ENCODE data around the gene TRIP6.

Gene TRIP6

GRCh38 chr7:100873599-100874299 lies 6.6 kb downstream of the TRIP6 start:
- no peak for DNase-seq (ENCODE audit: low spot score)

DNA sequence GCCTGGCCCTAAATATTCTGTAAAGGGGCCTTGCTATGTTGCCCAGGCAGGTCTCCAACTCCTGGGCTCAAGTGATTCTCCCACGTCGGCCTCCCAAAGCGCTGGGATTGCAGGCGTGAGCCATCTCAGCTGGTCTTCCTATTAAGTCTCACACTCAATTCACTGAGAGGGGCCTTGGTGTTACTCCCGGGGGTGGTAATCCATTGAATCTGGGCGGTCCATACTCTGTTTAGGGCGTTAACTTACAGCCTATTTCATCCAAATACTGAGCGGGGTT lies 7.1 kb downstream of the TRIP6 start:
- DNase-seq (ENCODE audit: low spot score) = no peak

- DNase-seq (ENCODE audit: low spot score) = peak; percentile 99
Measured at GRCh38 chr7:100874577-100875355, 7.6 kb downstream of the TRIP6 start, which contains the start of gene SRRT. Gene SRRT (plus strand): TSS chr7:100875103. CDS start chr7:100875591, 488 bp downstream.

DNA sequence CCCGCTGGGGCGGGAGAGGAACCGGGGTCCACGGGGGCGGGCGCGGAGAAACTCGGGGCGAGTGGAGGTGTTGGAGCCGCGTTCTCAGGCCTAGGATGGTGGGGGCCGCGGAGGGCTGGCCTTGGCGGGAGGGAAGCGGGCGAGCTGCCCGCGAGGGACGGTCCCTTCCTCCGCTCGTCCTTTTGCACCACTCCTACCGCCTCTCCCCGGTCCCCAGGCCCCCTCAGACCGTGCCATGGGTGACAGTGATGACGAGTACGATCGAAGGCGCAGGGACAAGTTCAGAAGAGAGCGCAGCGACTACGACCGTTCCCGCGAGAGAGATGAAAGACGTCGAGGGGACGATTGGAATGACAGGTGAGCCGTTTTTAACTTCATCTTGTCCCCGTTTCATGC lies 8.2 kb downstream of the TRIP6 start:
- DNase-seq (ENCODE audit: low spot score) = no peak

DNA sequence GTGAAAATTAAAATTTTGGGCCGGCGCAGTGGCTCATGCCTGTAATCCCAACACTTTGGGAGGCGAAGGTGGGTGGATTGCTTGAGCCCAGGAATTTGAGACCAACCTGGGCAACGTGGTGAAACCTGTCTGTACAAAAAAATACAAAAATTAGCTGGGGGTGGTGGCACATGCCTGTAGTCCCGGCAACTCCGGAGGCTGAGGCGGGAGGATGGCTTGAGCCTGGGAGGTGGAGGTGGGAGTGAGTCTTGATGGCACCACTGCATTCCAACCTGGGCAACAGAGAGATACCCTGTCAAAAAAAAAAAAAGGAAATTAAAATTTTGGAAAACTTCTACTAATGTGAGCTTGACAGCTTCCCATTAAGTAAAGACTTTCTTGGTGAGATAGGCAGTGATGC lies 10.8 kb downstream of the TRIP6 start:
- DNase-seq (ENCODE audit: low spot score) = no peak

DNA sequence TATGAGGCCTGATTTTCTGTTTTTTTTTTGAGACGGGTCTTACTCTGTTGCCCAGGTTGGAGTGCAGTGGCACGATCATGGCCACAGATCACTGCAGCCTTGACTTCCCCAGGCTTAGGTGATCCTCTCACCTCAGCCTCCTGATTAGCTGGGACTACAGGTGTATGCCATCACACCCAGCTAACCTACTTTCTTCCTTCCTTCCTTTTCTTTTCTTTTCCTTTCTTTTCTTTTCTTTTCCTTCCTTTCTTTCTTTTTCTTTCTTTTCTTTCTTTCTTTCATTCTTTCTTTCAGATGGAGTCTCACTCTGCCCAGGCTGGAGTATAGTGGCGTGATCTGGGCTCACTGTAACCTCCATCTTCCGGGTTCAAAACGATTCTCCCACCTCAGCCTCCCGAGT lies 11.5 kb downstream of the TRIP6 start:
- DNase-seq (ENCODE audit: low spot score) = no peak

GRCh38 chr7:100879685-100880261 lies 12.6 kb downstream of the TRIP6 start:
- DNase-seq (ENCODE audit: low spot score) = peak; percentile 39

DNA sequence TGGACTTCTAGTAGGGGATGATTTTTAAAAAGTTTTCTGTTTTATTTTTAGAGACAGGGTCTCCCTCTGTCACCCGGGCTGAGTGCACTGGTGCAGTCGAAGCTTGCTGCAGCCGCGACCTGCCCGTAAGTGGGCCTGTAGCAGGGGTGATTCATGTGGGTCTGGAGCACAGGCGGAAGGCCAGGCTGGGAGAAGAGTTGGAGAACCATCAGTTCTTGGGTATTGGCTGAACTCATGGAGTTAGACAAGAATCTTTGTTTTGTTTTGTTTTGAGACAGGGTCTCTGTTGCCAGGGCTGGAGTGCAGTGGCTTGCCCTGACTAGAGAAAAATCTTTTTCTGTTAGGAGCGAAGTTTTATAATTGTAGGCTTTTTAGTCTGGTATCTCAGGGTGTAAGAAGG lies 13.5 kb downstream of the TRIP6 start:
- DNase-seq (ENCODE audit: low spot score) = no peak

DNA sequence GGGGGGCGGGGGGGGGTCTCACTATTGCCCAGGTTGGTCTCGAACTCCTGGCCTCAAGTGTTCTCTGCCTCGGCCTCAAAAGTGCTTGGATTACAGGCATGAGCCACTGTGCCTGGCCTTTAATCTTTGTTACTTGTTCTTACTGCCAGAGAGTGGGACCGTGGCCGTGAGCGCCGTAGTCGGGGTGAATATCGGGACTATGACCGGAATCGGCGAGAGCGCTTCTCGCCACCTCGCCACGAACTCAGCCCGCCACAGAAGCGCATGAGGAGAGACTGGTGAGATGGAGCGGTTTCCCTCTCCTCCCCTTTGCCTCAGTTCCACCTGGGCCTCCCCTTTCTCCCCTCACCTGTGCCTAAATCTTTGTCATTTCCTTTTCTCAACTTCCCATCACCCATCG lies 13.9 kb downstream of the TRIP6 start:
- DNase-seq (ENCODE audit: low spot score) = no peak

GRCh38 chr7:100882201-100882600 lies 15.0 kb downstream of the TRIP6 start:
- no peak for DNase-seq (ENCODE audit: low spot score)

DNA sequence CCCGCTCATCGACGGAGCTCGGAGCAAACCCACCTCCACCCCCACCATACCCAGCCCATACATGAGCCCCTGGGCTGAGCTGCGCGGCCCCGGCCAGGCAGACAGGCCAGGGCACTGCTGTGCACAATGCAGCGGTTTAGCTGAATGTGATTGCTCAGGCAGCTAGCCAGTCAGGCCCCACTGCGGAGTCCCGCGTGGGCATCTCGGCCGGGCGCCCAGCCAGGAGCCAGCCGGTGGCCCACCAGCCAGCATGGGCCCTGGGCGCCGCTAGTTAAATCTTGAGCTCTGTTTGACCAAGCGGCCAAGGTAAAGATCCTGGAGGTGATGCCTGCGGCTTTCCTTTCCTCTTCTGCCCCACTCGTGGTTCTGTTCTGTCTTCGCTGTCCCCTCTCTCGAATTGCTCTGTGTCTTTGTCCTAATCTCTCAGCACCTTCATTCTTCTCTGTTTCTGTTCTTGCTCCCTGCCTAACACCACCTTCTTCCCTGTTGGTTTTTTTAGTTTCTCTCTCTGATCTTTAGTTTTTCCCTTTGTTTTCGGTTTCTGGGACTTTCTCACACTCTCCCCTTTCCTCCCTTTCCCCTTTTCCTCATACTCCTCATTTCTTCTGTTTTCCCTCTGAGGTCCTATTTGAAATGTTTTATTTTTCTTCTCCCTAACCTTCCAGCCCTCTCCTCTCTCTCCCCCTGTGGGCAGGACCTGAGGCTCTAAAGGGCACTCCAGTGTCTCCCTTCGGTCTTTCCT lies 15.8 kb downstream of the TRIP6 start:
- DNase-seq (ENCODE audit: low spot score) = no peak

DNA sequence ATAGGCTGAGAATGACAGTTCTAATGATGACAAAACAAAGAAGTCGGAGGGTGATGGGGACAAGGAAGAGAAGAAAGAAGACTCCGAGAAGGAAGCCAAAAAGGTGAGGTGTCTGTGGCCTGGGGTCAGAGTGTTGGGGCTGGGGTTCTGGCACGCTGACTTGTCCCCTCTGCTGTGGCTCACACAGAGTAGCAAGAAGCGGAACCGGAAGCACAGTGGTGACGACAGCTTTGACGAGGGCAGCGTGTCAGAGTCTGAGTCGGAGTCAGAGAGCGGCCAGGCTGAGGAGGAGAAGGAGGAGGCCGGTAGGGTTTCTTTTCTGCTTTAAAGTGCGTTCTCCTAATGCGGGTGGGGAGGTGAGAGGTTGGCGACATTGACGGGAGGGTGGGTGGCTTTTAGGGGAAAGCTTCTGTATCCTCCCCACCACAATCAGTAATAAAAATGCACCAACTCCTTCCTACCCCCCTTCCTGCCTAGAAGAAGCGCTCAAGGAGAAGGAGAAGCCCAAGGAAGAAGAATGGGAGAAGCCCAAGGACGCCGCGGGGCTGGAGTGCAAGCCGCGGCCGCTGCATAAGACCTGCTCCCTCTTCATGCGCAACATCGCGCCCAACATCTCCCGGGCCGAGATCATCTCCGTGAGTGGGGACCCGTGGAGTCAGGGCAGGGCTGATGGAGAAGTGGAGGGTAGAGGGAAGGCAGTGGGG lies 17.7 kb downstream of the TRIP6 start:
- no peak for DNase-seq (ENCODE audit: low spot score)

GRCh38 chr7:100885440-100886141 lies 18.4 kb downstream of the TRIP6 start:
- no peak for DNase-seq (ENCODE audit: low spot score)

GRCh38 chr7:100886142-100886935 lies 19.2 kb downstream of the TRIP6 start:
- peak; percentile 69 for DNase-seq (ENCODE audit: low spot score)

DNA sequence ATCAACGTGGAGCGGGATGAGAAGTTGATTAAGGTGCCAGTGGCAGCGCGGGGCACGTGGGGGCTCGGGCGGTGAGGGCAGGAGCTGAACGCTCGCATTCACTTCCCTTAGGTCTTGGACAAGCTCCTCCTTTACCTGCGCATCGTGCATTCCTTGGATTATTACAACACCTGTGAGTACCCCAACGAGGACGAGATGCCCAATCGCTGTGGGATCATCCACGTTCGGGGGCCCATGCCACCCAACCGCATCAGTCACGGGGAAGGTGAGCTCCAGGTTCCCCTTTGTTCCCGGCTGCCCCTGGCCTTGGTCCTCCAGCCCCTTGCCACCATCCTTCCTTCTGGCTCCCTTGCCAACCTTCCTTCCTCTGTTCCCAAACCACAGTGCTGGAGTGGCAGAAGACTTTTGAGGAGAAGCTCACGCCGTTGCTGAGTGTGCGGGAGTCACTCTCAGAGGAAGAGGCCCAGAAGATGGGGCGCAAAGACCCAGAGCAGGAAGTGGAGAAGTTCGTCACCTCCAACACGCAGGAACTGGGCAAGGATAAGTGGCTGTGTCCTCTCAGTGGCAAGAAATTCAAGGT lies 19.8 kb downstream of the TRIP6 start:
- DNase-seq (ENCODE audit: low spot score) = no peak

GRCh38 chr7:100887516-100888290 lies 20.5 kb downstream of the TRIP6 start:
- DNase-seq (ENCODE audit: low spot score) = no peak

GRCh38 chr7:100888291-100888987 lies 21.3 kb downstream of the TRIP6 start:
- DNase-seq (ENCODE audit: low spot score) = peak; percentile 78

DNA sequence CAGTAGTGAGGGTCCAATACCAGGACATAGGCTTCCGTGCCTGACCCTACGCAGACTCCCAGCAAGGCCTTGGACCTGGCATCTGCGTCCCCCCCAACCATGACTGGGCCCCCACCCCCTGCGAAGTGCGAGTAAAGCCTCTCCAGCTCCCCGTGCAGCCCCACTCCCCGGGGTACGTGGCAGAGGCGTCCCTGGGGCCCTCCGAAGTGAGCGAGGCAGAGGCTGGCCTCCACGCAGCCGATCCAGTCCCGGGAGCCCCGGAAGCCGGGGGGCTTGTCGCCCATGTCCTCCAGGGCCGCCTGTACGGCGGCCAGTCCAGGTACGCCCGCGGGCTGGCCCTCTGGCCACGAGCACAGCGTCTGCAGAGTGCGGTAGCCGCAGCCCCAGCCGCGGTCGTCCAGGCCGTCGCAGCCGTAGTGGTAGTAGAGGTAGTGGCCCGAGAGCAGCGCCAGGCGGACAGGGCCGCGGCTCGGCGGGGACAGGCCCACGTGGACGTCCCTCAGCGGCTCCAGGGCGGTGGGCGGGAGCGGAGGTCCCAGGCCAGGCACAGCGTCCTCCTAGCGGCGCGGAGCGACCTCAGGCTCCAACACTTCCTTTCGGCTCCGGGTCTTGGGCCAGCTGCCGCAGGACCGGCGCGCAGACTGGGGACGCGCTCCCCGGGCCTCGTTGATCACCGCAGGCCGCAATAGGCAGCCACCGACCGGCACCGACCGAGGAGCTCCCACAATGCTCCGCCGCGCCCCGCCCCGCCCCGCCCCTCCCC lies 22.0 kb downstream of the TRIP6 start, which contains the start of gene UFSP1:
Gene UFSP1, minus strand, starts transcription at position 728 of the 763 bp plus-strand sequence. Its CDS starts 444 bp downstream, at position 284.
- DNase-seq (ENCODE audit: low spot score) = no peak
